ENCODE measurements around the gene NEAT1.

DNA sequence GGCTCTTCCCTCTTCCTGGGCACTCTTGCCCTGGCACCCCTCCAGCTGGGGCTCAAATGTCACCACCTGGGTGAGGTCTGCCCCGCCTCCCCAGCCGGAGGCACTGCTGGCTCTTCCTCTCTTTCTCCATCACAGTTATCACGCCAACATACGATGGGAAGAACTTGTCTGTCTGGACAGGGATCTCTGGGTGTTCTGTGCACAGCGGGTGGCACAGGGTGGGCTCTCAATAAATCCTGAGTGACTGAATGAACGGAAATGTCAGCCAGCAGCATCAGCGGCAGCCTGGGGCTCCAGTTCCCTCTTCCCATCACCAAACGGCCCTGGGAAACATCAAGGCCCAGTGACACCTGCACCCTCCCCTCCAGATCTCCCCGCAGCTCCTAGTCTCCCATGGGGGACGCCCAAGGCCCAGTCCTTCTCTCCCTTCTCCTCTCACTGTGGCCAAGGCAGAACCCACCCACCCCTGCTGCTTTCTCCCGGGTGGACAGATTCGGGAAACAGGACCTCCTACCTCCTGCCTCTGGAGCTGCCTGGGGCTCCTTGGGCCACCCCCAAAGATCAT, 39.7 kb upstream of the NEAT1 start:
- TF ChIP-seq, protein P1, sequence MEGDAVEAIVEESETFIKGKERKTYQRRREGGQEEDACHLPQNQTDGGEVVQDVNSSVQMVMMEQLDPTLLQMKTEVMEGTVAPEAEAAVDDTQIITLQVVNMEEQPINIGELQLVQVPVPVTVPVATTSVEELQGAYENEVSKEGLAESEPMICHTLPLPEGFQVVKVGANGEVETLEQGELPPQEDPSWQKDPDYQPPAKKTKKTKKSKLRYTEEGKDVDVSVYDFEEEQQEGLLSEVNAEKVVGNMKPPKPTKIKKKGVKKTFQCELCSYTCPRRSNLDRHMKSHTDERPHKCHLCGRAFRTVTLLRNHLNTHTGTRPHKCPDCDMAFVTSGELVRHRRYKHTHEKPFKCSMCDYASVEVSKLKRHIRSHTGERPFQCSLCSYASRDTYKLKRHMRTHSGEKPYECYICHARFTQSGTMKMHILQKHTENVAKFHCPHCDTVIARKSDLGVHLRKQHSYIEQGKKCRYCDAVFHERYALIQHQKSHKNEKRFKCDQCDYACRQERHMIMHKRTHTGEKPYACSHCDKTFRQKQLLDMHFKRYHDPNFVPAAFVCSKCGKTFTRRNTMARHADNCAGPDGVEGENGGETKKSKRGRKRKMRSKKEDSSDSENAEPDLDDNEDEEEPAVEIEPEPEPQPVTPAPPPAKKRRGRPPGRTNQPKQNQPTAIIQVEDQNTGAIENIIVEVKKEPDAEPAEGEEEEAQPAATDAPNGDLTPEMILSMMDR (IDR thresholded peaks at IDR 0.05; ENCODE audit: low read depth, low read length): no peak
- TF ChIP-seq POLR2A (IDR thresholded peaks at IDR 0.05; ENCODE audit: extremely low read depth, insufficient read length): no peak
- TF ChIP-seq, protein P2, sequence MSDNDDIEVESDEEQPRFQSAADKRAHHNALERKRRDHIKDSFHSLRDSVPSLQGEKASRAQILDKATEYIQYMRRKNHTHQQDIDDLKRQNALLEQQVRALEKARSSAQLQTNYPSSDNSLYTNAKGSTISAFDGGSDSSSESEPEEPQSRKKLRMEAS (IDR thresholded peaks at IDR 0.05; ENCODE audit: low read depth, low read length): no peak

Measured in NB4 (cell line).